ENCODE data around the gene ZIC1. TPM values are rescaled to one million over a fixed set of nuclear protein-coding genes. Genes with fewer than 3 reads are reported as not detected.
A peak's percentile ranks its signal among the peaks of the same experiment; 100 is the strongest.

Gene ZIC1
- total RNA-seq, 2 donors from 2014 or later, result not detected

DNA sequence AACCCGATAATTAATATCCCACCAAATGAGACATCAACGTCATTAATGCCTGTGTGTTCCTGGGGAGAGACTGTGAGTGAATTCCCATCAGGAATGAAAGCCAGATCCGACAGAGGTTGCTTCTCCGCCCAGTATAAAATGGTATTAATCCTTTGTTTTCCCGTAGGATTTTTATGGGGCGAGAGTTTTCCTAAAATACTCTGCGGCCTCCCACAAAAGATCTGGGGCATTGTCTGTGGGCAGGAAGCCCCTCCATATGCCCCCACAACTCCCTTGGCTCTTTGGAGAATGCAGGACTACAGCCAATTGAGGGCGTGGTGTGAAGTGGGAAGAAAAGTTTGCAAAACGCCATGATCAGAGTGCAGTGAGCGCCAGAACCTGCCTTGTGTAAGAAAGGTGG lies 29.5 kb upstream of the ZIC1 start:
- no peak for DNase-seq
- Mint-ChIP-seq H3K27me3 (ENCODE audit: insufficient read depth) (peaks cover 99% of the 10 kb centered on the region), H3K27ac (no peak overlapping the region), H3K4me1 (peaks cover 24% of the 10 kb centered on the region), H3K9me3 (no peaks in the 10 kb centered on the region), H3K4me3 (no peak overlapping the region), H3K36me3 (ENCODE audit: low read depth) (no peaks in the 10 kb centered on the region)
- H3K9ac ChIP-seq (ENCODE audit: extremely low read depth, low read length, poor library complexity, severe bottlenecking), result no peak overlapping the region
- peaks cover 100% of the 10 kb centered on the region for H3K27me3 ChIP-seq (ENCODE audit: control insufficient read depth, insufficient read depth, low read length, poor library complexity, severe bottlenecking)
- H3K27ac ChIP-seq (ENCODE audit: low read depth, low read length), result no peak overlapping the region
- 48 to 72% methylated on average over 5 to 10 of the region's 10 CpGs for WGBS, 2 experiments (ENCODE audit: insufficient coverage in 1 of 2, insufficient read length in 1 of 2)
- H3K4me3 ChIP-seq (ENCODE audit: low read length), result no peak overlapping the region
- no peaks in the 10 kb centered on the region for H3K9me3 ChIP-seq (ENCODE audit: control insufficient read depth, low read length)
- H3K36me3 ChIP-seq (ENCODE audit: control insufficient read depth, insufficient read depth, low read length), result no peaks in the 10 kb centered on the region
- no peak for TF ChIP-seq CTCF (conservative IDR thresholded peaks at IDR 0.05)
- no peaks in the 10 kb centered on the region for H3K4me1 ChIP-seq (ENCODE audit: control insufficient read depth, insufficient read depth, low read length)

- H3K9me3 ChIP-seq (ENCODE audit: control insufficient read depth, low read length), result no peaks in the 10 kb centered on the region
- no peak overlapping the region for H3K9ac ChIP-seq (ENCODE audit: extremely low read depth, low read length, poor library complexity, severe bottlenecking)
- 46 to 75% methylated on average over 19 to 26 of the region's 26 CpGs for WGBS, 2 experiments (ENCODE audit: insufficient coverage in 1 of 2, insufficient read length in 1 of 2)
- Mint-ChIP-seq H3K4me3 (no peak overlapping the region), H3K27me3 (ENCODE audit: insufficient read depth) (peaks cover 99% of the 10 kb centered on the region), H3K27ac (no peak overlapping the region), H3K36me3 (ENCODE audit: low read depth) (no peaks in the 10 kb centered on the region), H3K4me1 (peaks cover 31% of the 10 kb centered on the region), H3K9me3 (no peaks in the 10 kb centered on the region)
- H3K27me3 ChIP-seq (ENCODE audit: control insufficient read depth, insufficient read depth, low read length, poor library complexity, severe bottlenecking), result peaks cover 100% of the 10 kb centered on the region
- H3K4me1 ChIP-seq (ENCODE audit: control insufficient read depth, insufficient read depth, low read length), result no peaks in the 10 kb centered on the region
- no peak for DNase-seq
- H3K27ac ChIP-seq (ENCODE audit: low read depth, low read length), result peak overlapping the region; percentile 48
- H3K4me3 ChIP-seq (ENCODE audit: low read length), result no peak overlapping the region
- TF ChIP-seq CTCF (conservative IDR thresholded peaks at IDR 0.05), result no peak
- no peaks in the 10 kb centered on the region for H3K36me3 ChIP-seq (ENCODE audit: control insufficient read depth, insufficient read depth, low read length)
Observed at GRCh38 chr3:147380387-147380951, 28.7 kb upstream of the ZIC1 start.

DNA sequence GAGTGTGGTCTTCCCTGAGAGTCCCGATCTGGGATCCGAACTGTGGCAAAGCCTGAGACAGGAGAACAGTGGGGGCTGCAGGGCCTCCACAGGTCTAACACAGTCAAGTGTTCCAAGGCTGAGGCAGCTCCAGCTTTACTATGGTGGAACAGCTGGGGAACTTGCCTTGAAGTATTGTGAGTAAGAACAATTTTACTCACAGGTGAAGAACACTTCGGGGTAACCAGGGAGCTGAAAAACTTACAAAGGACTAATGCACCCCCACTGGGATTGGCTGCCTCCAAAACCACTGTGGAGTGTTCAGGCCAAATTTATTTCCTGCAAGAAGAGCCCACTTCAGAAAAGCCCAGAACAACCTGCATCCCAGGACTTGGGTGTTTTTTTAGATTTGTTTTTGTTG lies 28.2 kb upstream of the ZIC1 start:
- peak overlapping the region; percentile 48 for H3K27ac ChIP-seq (ENCODE audit: low read depth, low read length)
- H3K4me1 ChIP-seq (ENCODE audit: control insufficient read depth, insufficient read depth, low read length), result no peaks in the 10 kb centered on the region
- H3K36me3 ChIP-seq (ENCODE audit: control insufficient read depth, insufficient read depth, low read length), result no peaks in the 10 kb centered on the region
- H3K36me3 Mint-ChIP-seq (ENCODE audit: low read depth), result no peaks in the 10 kb centered on the region
- H3K4me3 Mint-ChIP-seq, result no peak overlapping the region
- WGBS, 2 experiments (ENCODE audit: insufficient coverage in 1 of 2, insufficient read length in 1 of 2), result 72 to 86% methylated on average over 3 of the region's 3 CpGs
- no peak for DNase-seq
- TF ChIP-seq CTCF (conservative IDR thresholded peaks at IDR 0.05), result no peak
- H3K9me3 ChIP-seq (ENCODE audit: control insufficient read depth, low read length), result no peaks in the 10 kb centered on the region
- no peak overlapping the region for H3K27ac Mint-ChIP-seq
- peaks cover 31% of the 10 kb centered on the region for H3K4me1 Mint-ChIP-seq
- H3K4me3 ChIP-seq (ENCODE audit: low read length), result no peak overlapping the region
- peaks cover 100% of the 10 kb centered on the region for H3K27me3 ChIP-seq (ENCODE audit: control insufficient read depth, insufficient read depth, low read length, poor library complexity, severe bottlenecking)
- H3K27me3 Mint-ChIP-seq (ENCODE audit: insufficient read depth), result peaks cover 99% of the 10 kb centered on the region
- H3K9ac ChIP-seq (ENCODE audit: extremely low read depth, low read length, poor library complexity, severe bottlenecking), result no peak overlapping the region
- no peaks in the 10 kb centered on the region for H3K9me3 Mint-ChIP-seq

All from endodermal cell (in vitro differentiated cells).